Measurements from ENCODE around the gene SFSWAP. TPM values are rescaled to one million over a fixed set of nuclear protein-coding genes. Genes with fewer than 3 reads are reported as not detected.

Gene SFSWAP
- total and polyA plus RNA-seq, 2 of the 13 experiments (the other 11 are each of a cell fraction or from before 2014, with no cell fraction given): 17.1 to 27.7 TPM

DNA sequence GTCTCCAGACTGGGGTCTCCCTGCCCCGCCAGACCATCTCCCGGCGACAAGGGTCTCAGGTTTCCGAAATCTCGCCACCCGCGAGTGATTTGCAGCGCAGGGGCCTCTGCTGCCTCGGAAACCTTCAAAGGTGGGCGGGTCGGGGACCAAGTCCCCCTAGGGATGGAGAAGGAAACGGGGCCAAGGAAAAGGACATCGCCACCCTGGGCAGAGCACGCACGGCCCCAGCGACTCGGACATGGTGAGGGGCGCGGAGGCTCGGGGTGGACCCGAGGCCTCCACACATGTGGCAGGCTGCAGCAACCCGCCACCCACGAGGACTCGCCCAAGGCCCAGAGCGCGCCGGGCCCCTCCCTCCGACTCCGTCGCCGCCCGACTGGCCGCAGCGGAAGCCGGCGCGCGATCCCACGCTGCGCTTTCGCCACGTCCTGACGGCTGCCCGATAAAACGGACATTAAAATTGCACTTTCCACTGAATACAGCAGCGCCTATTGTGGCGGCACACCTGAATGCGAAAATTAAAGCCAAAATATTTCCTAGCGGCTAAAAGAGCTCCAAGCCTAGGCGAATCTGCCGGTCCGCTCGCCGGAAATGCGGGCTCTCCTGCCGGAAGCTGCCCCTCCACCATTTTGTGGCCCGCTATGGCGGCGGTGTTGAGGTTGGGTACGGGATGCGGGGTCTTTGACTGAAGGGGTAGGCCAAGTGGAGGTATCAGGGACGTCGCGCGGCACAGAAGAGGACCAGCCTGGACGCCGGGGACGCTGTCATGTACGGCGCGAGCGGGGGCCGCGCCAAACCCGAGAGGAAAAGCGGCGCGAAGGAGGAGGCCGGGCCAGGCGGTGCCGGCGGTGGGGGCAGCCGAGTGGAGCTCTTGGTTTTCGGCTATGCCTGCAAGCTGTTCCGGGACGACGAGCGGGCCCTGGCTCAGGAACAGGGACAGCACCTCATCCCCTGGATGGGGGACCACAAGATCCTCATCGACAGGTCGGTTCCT, at the start of gene SFSWAP (continued):
- TF ChIP-seq, protein P1, sequence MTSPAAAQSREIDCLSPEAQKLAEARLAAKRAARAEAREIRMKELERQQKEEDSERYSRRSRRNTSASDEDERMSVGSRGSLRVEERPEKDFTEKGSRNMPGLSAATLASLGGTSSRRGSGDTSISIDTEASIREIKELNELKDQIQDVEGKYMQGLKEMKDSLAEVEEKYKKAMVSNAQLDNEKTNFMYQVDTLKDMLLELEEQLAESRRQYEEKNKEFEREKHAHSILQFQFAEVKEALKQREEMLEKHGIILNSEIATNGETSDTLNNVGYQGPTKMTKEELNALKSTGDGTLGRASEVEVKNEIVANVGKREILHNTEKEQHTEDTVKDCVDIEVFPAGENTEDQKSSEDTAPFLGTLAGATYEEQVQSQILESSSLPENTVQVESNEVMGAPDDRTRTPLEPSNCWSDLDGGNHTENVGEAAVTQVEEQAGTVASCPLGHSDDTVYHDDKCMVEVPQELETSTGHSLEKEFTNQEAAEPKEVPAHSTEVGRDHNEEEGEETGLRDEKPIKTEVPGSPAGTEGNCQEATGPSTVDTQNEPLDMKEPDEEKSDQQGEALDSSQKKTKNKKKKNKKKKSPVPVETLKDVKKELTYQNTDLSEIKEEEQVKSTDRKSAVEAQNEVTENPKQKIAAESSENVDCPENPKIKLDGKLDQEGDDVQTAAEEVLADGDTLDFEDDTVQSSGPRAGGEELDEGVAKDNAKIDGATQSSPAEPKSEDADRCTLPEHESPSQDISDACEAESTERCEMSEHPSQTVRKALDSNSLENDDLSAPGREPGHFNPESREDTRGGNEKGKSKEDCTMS (CRISPR knock-in tag; conservative IDR thresholded peaks at IDR 0.05): no peak
- peak; percentile 76 for TF ChIP-seq CREM (IDR thresholded peaks at IDR 0.05)
- TF ChIP-seq CREM (CRISPR knock-in tag; IDR thresholded peaks at IDR 0.05): no peak
- peak; percentile 95 for TF ChIP-seq TARDBP (CRISPR knock-in tag; IDR thresholded peaks at IDR 0.05)
- TF ChIP-seq ZFP36L2 (CRISPR knock-in tag; IDR thresholded peaks at IDR 0.05): 0 out of 2 replicates have a peak, but pooled peaks have one; percentile 38
- TF ChIP-seq, protein P2, sequence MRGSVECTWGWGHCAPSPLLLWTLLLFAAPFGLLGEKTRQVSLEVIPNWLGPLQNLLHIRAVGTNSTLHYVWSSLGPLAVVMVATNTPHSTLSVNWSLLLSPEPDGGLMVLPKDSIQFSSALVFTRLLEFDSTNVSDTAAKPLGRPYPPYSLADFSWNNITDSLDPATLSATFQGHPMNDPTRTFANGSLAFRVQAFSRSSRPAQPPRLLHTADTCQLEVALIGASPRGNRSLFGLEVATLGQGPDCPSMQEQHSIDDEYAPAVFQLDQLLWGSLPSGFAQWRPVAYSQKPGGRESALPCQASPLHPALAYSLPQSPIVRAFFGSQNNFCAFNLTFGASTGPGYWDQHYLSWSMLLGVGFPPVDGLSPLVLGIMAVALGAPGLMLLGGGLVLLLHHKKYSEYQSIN (CRISPR knock-in tag; IDR thresholded peaks at IDR 0.05; ENCODE audit: borderline replicate concordance): no peak
- peak; percentile 100 for TF ChIP-seq GABPB1 (CRISPR knock-in tag; IDR thresholded peaks at IDR 0.05)
- TF ChIP-seq SMAD3 (CRISPR knock-in tag; IDR thresholded peaks at IDR 0.05): peak; percentile 96; the same call in 1 of the 2 replicates
- peak; percentile 65; the same call in 1 of the 2 replicates for TF ChIP-seq AHR (CRISPR knock-in tag; IDR thresholded peaks at IDR 0.05)
- TF ChIP-seq ZNF235 (CRISPR knock-in tag; IDR thresholded peaks at IDR 0.05; ENCODE audit: borderline replicate concordance): peak; percentile 80; the same call in 1 of the 2 replicates
- no peak for TF ChIP-seq FOXJ3 (CRISPR knock-in tag; IDR thresholded peaks at IDR 0.05; ENCODE audit: borderline replicate concordance)
- TF ChIP-seq, protein P3, sequence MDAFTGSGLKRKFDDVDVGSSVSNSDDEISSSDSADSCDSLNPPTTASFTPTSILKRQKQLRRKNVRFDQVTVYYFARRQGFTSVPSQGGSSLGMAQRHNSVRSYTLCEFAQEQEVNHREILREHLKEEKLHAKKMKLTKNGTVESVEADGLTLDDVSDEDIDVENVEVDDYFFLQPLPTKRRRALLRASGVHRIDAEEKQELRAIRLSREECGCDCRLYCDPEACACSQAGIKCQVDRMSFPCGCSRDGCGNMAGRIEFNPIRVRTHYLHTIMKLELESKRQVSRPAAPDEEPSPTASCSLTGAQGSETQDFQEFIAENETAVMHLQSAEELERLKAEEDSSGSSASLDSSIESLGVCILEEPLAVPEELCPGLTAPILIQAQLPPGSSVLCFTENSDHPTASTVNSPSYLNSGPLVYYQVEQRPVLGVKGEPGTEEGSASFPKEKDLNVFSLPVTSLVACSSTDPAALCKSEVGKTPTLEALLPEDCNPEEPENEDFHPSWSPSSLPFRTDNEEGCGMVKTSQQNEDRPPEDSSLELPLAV (CRISPR knock-in tag; conservative IDR thresholded peaks at IDR 0.05; ENCODE audit: low read depth): no peak
- TF ChIP-seq ONECUT2 (CRISPR knock-in tag; IDR thresholded peaks at IDR 0.05): no peak
- no peak; the same call in 1 of the 2 replicates for TF ChIP-seq EZH2 (conservative IDR thresholded peaks at IDR 0.05; ENCODE audit: low read depth, low read length)
- TF ChIP-seq ZSCAN12 (CRISPR knock-in tag; IDR thresholded peaks at IDR 0.05): no peak
- peak; percentile 59; the same call in 1 of the 2 replicates for TF ChIP-seq ZSCAN20 (CRISPR knock-in tag; IDR thresholded peaks at IDR 0.05; ENCODE audit: borderline replicate concordance)
- peak; percentile 58; the same call in 1 of the 2 replicates for TF ChIP-seq SALL1 (CRISPR knock-in tag; IDR thresholded peaks at IDR 0.05)
- TF ChIP-seq, protein P4, sequence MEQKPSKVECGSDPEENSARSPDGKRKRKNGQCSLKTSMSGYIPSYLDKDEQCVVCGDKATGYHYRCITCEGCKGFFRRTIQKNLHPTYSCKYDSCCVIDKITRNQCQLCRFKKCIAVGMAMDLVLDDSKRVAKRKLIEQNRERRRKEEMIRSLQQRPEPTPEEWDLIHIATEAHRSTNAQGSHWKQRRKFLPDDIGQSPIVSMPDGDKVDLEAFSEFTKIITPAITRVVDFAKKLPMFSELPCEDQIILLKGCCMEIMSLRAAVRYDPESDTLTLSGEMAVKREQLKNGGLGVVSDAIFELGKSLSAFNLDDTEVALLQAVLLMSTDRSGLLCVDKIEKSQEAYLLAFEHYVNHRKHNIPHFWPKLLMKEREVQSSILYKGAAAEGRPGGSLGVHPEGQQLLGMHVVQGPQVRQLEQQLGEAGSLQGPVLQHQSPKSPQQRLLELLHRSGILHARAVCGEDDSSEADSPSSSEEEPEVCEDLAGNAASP (CRISPR knock-in tag; IDR thresholded peaks at IDR 0.05; ENCODE audit: borderline replicate concordance): no peak; the same call in 1 of the 2 replicates
- TF ChIP-seq, protein P5, sequence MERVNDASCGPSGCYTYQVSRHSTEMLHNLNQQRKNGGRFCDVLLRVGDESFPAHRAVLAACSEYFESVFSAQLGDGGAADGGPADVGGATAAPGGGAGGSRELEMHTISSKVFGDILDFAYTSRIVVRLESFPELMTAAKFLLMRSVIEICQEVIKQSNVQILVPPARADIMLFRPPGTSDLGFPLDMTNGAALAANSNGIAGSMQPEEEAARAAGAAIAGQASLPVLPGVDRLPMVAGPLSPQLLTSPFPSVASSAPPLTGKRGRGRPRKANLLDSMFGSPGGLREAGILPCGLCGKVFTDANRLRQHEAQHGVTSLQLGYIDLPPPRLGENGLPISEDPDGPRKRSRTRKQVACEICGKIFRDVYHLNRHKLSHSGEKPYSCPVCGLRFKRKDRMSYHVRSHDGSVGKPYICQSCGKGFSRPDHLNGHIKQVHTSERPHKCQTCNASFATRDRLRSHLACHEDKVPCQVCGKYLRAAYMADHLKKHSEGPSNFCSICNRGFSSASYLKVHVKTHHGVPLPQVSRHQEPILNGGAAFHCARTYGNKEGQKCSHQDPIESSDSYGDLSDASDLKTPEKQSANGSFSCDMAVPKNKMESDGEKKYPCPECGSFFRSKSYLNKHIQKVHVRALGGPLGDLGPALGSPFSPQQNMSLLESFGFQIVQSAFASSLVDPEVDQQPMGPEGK (CRISPR knock-in tag; IDR thresholded peaks at IDR 0.05): peak; percentile 47; the same call in 1 of the 2 replicates
- TF ChIP-seq ZNF713 (CRISPR knock-in tag; IDR thresholded peaks at IDR 0.05): no peak
